Stimulated activated memory B cell treated with anti-CD40 and anti-IgM and Interleukin-4, amounts not matched to agents 10 μg/mL and 1 μg/mL and 100 μg/mL, for 72 hours (primary cell): ENCODE data around the gene MYO10.
A peak's percentile ranks its signal among the peaks of the same experiment; 100 is the strongest.
"Not testable (repeated sequence)": the region's sequence is repeated elsewhere in the genome, so short reads cannot be mapped to it uniquely, and the experiment has no call there.

Experiments used
- ATAC-seq: fragments of 150-1000 bp; cut with Tn5 transposase; 2 replicates; pipeline ENCODE4 v1.10.0; 2021
- H3K27ac Mint-ChIP-seq: one replicate; pipeline ENCODE4 v1.8.0; 2022; ENCODE audit warnings: mild to moderate bottlenecking, mixed read lengths
- H3K27me3 Mint-ChIP-seq: one replicate; pipeline ENCODE4 v1.8.0; 2022; ENCODE audit warnings: mixed read lengths
- H3K36me3 Mint-ChIP-seq: one replicate; pipeline ENCODE4 v1.8.0; 2022; ENCODE audit warnings: mixed read lengths
- H3K4me1 Mint-ChIP-seq: one replicate; pipeline ENCODE4 v1.8.0; 2022; ENCODE audit warnings: mixed read lengths
- H3K4me3 Mint-ChIP-seq: one replicate; pipeline ENCODE4 v1.8.0; 2022; ENCODE audit warnings: mild to moderate bottlenecking, moderate library complexity, mixed read lengths
- H3K9me3 Mint-ChIP-seq: one replicate; pipeline ENCODE4 v1.8.0; 2022; ENCODE audit warnings: mixed read lengths

The MYO10 gene

DNA sequence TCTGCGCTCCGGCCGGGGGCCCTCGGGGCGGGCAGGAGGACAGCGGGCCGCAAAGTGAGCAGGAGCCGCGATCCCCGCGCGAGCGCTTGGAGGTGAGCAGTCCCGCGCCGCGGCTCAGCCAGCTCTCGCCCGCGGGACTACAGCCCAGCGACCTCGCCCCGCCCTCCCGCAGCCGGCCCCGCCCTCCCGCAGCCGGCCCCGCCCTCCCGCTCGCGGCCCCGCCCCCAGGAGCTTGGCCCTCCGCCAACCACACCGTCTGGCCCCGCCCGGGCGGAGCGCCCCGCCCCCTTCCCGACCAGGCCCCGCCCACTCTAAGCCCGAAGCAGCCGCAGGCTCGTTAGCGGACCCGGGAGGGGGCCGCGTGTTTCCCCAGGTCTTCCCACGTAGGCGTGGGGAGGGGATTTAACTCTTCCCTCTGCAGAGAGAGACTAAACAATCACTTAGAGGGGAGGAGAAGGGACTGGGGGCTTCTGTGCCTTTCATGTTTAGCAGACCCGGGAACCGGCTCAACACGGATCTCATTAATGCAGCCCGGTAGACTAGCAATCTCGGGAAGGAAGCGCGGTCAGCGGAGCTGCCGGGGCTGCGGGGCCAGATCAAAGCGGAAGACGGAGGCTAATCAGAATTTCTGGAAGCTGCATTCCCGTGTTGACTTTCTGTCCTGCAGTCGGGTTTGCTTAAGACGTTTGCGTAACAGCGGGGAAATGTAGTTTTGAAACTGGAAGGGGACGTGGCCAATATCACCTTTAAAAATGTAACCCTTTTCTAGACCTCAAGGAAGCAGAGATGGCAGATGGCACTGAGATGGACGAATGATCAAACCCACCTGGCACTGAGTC lies at the start of gene MYO10:
TSS of gene MYO10 (minus strand) at position 139 of the 839 bp plus-strand sequence. CDS start 480 bp downstream, outside the sequence.
- peaks cover 22% of the 10 kb centered on the region for H3K4me1 Mint-ChIP-seq
- peaks cover 74% of the 10 kb centered on the region for H3K27me3 Mint-ChIP-seq
- H3K9me3 Mint-ChIP-seq = peaks cover 2% of the 10 kb centered on the region
- H3K36me3 Mint-ChIP-seq = no peaks in the 10 kb centered on the region
- peak within 1 kb of the TSS; percentile 74 for H3K4me3 Mint-ChIP-seq
- ATAC-seq = peak; percentile 67
- H3K27ac Mint-ChIP-seq = no peak within 1 kb of the TSS

DNA sequence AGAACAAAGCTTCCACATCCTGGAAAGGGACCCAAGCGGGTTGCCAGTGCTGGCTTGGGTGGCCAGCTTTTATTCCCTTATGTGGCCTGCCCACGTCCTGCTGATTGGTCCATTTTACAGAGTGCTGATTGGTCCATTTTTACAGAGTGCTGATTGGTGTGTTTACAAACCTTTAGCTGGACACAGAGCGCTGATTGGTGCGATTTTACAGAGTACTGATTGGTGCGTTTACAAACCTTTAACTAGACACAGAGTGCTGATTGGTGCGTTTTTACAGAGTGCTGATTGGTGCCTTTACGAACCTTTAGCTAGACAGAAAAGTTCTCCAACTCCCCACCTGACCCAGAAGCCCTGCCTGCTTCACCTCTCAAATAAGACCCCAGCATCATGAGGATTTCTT lies 49.2 kb upstream of the MYO10 start:
- not testable (repeated sequence) for ATAC-seq, H3K27me3 Mint-ChIP-seq, H3K36me3 Mint-ChIP-seq, H3K4me3 Mint-ChIP-seq, H3K9me3 Mint-ChIP-seq, H3K27ac Mint-ChIP-seq, H3K4me1 Mint-ChIP-seq

DNA sequence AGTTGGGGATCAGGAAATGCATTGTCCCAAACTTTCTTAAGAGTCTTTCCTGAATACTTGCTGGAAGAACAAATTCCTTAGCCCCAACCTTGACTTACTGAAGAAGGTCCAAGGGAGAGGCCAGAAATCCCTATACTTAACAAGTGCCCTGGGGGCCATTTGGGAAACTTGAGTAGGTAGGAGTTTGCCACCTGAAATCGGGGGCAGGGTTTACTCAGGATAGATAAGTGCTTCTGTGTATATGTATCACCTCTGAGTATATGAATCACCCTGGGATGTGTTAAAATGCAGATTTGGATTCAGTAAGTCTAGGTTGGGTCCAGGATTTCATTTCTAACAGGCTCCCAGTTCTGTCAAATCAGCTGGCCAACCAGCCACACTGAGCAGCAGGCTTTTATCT lies 47.9 kb upstream of the MYO10 start:
- H3K36me3 Mint-ChIP-seq = no peaks in the 10 kb centered on the region
- H3K27me3 Mint-ChIP-seq = no peaks in the 10 kb centered on the region
- H3K4me1 Mint-ChIP-seq = no peaks in the 10 kb centered on the region
- no peak for ATAC-seq
- H3K9me3 Mint-ChIP-seq = no peaks in the 10 kb centered on the region
- H3K4me3 Mint-ChIP-seq = no peak overlapping the region
- no peak overlapping the region for H3K27ac Mint-ChIP-seq

DNA sequence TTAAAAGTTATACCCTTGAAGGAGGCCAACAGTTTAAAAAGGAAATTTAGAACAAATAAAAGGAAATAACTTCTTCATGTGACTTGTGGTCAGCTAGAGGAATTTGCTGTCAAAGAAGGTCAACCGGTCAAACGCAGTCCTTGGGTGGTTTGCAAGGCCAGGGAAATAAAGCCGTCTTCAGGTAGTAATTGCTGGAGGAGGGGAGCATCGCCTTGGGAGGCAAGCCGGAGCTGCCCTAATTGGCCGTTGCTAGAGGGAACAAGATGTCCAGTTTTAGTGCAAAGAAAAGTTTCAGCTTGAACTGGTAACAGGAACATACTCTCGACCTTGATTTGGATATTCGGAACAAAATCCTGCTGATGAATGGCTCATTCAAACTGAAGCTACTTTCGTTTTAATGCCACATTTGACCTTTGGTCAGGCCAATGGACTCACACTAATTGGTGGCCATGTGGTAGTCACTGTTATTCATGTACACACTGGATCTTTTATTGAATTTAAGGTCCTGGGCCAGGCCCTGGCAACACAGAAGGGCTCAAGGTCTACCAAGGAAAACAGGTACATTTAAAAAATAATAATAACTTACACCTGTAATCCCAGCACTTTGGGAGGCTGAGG lies 47.0 kb upstream of the MYO10 start:
- no peaks in the 10 kb centered on the region for H3K4me1 Mint-ChIP-seq
- H3K4me3 Mint-ChIP-seq = no peak overlapping the region
- no peak overlapping the region for H3K27ac Mint-ChIP-seq
- no peaks in the 10 kb centered on the region for H3K9me3 Mint-ChIP-seq
- no peaks in the 10 kb centered on the region for H3K36me3 Mint-ChIP-seq
- no peaks in the 10 kb centered on the region for H3K27me3 Mint-ChIP-seq
- ATAC-seq = no peak

DNA sequence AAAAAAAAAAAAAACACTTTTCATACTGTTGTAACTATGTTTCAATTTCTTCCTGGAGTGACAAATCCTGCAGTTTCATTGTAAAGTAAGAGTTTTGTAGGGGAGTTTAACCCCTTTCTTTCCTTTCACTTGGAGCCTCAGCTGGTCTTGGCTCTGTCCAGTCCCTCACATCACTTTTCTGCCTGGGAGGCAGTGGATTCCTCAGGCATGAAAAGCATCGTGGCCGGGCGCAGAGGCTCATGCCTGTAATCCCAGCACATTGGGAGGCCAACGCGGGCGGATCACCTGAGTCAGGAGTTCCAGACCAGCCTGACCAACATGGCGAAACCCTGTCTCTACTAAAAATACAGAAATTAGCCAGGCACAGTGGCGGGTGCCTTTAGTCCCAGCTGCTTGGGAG lies 45.6 kb upstream of the MYO10 start:
- Mint-ChIP-seq H3K27me3 (no peaks in the 10 kb centered on the region), H3K4me1 (no peaks in the 10 kb centered on the region), H3K9me3 (no peaks in the 10 kb centered on the region), H3K36me3 (no peaks in the 10 kb centered on the region), H3K4me3 (no peak overlapping the region), H3K27ac (no peak overlapping the region)
- ATAC-seq = no peak

DNA sequence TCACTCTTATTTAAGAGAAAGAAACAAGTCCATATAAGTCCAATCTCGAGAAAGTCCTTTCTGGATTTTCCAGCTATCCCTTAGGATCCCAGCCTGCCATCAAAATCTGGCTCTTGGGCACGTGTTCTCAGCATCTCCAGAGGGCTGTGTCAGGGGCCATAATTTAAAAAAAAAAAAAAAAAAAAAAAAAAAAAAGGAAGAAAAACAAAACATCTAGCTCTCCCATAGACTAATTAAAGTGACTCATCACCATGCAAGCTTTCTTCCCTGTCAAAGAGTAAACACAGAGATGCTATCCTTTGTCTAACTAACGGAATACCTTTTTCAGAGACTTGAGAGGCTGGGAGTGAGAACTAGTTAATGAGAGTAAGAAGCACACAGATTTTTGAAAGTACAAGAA lies 44.9 kb upstream of the MYO10 start:
- H3K4me3 Mint-ChIP-seq = no peak overlapping the region
- no peaks in the 10 kb centered on the region for H3K27me3 Mint-ChIP-seq
- ATAC-seq = no peak
- no peak overlapping the region for H3K27ac Mint-ChIP-seq
- H3K36me3 Mint-ChIP-seq = no peaks in the 10 kb centered on the region
- H3K4me1 Mint-ChIP-seq = no peaks in the 10 kb centered on the region
- H3K9me3 Mint-ChIP-seq = no peaks in the 10 kb centered on the region

DNA sequence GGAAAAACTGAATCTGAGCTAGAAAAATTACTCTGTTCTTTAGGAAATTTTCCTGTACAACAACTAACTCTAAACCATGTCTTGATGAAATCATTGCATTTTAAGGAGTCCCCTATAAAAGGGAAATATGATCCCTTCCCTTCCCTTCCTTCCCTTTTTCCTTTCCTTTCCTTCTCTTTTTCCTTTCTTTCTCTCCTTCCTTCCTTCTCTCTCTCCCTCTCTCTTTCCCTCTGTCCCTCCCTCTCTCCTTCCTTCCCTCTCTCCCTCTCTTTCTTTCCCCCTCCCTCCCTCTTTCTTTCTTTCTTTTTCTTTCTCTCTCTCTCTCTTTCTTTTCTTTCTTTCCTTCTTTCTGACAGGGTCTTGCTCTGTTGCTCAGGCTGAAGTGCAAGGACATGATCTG lies 42.2 kb upstream of the MYO10 start:
- Mint-ChIP-seq H3K4me1 (no peaks in the 10 kb centered on the region), H3K9me3 (no peaks in the 10 kb centered on the region), H3K36me3 (no peaks in the 10 kb centered on the region), H3K27me3 (peaks cover 16% of the 10 kb centered on the region), H3K4me3 (no peak overlapping the region), H3K27ac (no peak overlapping the region)
- no peak for ATAC-seq

DNA sequence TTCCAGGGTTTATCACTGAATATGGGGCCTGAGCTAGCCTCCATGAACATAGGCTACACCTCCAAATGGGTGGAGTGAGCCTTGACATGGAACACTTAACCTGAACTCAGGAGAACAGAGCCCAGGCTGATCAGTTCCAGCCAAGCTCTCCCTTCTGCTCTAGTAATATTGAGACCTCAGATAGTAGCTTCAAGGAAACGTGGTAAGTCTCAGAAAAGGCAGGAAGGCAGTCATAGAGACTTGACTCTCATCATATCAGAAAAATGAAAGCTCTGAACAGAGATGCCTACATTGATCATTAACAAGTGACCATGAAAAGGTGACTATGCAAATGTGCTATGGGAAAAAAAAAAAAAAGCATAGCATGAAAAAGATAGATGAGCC lies 40.5 kb upstream of the MYO10 start:
- Mint-ChIP-seq H3K27ac (no peak overlapping the region), H3K4me1 (no peaks in the 10 kb centered on the region), H3K9me3 (no peaks in the 10 kb centered on the region), H3K4me3 (no peak overlapping the region), H3K36me3 (no peaks in the 10 kb centered on the region), H3K27me3 (peaks cover 18% of the 10 kb centered on the region)
- ATAC-seq = peak; percentile 61

DNA sequence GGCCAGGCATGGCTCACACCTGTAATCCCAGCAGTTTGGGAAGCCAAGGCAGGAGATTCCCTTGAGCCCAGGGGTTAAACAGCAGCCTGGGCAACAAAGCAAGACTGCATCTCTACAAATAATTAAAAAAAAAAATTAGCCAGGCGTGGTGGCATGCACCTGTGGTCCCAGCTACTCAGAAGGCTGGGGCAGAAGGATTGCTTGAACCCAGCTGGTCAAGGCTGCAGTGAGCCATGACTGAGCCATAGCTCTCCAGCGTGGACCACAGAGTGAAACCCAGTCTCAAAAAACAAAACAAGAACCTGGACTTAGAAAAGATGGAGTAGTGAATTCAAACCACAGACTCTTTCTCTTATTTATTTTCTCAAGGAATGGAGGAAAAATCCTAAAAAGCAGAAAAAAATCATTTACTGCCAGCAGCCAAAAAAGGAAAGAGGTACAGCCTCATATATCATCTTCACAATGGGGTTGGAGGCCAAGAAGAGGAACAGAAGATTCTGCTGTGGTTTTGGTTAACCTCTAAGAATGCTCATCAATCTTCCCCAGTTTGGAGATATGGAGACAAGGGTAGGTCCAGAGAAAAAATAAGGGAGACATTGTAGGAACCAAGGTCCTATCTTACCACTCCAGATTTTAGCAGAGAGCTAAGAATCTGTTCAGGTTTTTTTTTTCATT lies 40.0 kb upstream of the MYO10 start:
- Mint-ChIP-seq H3K4me1 (no peaks in the 10 kb centered on the region), H3K27ac (no peak overlapping the region), H3K27me3 (peaks cover 18% of the 10 kb centered on the region), H3K9me3 (no peaks in the 10 kb centered on the region), H3K36me3 (no peaks in the 10 kb centered on the region), H3K4me3 (no peak overlapping the region)
- ATAC-seq = peak; percentile 55

DNA sequence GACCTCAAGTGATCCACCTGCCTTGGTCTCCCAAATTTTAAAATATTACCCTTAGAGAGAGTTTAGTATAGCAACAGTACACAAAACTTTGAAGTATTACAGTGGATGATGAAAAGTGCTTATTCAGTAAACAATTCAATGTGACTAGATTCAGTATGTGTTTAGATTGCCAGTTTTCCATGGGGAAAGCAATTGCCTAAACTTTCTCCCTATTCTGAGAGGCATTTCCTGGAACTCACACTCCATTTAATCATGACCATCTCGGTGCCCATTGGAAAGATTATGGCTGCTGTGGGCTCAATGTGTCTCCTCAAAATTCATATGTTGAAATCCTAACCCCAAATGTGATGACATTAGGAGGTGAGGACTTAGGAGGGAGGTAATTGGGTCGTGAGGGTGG lies 38.9 kb upstream of the MYO10 start:
- Mint-ChIP-seq H3K4me3 (no peak overlapping the region), H3K4me1 (no peaks in the 10 kb centered on the region), H3K27me3 (peaks cover 18% of the 10 kb centered on the region), H3K27ac (no peak overlapping the region), H3K36me3 (no peaks in the 10 kb centered on the region), H3K9me3 (no peaks in the 10 kb centered on the region)
- ATAC-seq = no peak

DNA sequence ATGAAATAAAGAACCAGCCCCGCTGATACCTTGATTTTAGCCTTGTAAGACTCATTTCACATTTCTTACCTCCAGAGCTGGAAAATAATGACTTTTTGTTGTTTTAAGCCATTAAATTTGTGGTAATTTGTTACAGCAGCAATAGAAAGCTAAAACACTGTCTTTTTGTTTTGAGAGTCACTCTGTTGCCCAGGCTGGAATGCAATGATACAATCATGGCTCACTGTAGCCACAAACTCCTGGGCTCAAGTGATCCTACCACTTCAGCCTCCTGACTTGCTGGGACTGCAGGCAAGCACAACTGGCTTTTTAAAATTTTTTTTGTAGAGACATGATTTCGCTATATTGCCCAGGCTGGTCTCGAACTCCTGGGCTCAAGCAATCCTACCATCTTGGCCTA lies 34.7 kb upstream of the MYO10 start:
- no peak overlapping the region for H3K27ac Mint-ChIP-seq
- H3K9me3 Mint-ChIP-seq = no peaks in the 10 kb centered on the region
- ATAC-seq = no peak
- no peak overlapping the region for H3K4me3 Mint-ChIP-seq
- no peaks in the 10 kb centered on the region for H3K36me3 Mint-ChIP-seq
- no peaks in the 10 kb centered on the region for H3K4me1 Mint-ChIP-seq
- H3K27me3 Mint-ChIP-seq = peaks cover 18% of the 10 kb centered on the region

DNA sequence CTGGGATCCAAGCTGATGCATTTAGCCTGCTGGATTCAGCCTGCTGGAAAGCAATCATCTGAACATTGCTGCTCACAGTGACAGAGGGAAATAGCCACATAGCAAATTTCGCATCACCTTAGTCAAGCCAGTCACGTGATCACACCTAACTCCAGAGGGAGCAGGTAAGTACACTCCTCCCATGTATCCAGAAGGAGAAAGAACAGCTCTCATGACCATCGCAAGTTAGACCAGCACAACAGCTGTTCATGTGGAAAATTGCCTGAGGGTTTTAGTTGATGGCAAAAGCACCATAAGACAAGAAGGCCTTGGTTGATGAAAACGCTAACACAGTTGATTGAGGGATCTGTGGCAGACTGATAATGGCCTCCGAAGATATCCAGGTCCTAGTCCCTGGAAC lies 34.2 kb upstream of the MYO10 start:
- Mint-ChIP-seq H3K27ac (no peak overlapping the region), H3K9me3 (no peaks in the 10 kb centered on the region), H3K4me1 (no peaks in the 10 kb centered on the region), H3K27me3 (peaks cover 18% of the 10 kb centered on the region), H3K36me3 (no peaks in the 10 kb centered on the region), H3K4me3 (no peak overlapping the region)
- ATAC-seq = no peak

DNA sequence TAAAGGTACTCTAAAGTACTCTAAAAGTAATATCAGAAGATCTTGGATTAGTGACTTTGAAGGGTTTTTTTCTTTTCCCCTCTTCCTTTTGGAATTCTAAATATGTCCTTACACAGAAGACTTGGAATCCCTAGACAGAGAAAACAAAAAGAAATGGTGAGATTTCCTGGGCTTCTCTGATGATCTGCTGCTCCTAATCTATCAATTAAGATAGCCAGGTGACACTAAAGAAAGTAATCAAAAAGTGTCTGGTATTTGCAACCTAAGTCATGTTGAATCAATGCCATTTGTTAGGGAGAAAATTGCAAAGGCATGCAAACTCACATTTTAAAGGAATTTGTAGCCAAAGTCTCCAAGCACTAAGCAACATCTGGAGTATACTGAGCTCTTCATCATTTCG lies 29.5 kb upstream of the MYO10 start:
- H3K27me3 Mint-ChIP-seq = no peaks in the 10 kb centered on the region
- no peaks in the 10 kb centered on the region for H3K9me3 Mint-ChIP-seq
- no peak overlapping the region for H3K4me3 Mint-ChIP-seq
- no peak overlapping the region for H3K27ac Mint-ChIP-seq
- ATAC-seq = no peak
- H3K4me1 Mint-ChIP-seq = no peaks in the 10 kb centered on the region
- no peaks in the 10 kb centered on the region for H3K36me3 Mint-ChIP-seq

DNA sequence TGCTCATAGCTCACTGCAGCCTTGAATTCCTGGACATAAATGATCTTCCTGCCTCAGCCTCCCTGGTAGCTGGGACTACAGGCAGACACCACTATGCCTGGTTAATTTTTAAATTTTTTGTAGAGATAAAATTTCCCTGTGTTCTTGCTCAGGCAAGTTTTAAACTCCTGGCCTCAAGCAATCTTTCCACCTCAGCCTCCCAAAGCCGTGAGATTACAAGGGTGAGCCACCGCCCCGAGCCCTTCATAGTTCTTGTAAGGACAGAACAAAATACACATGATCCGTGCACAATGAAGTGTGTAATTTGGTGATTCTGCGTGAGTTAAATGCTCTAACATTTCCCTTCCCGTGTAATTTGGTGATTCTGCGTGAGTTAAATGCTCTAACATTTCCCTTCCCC lies 27.7 kb upstream of the MYO10 start:
- no peaks in the 10 kb centered on the region for H3K4me1 Mint-ChIP-seq
- H3K27ac Mint-ChIP-seq = no peak overlapping the region
- no peak for ATAC-seq
- H3K4me3 Mint-ChIP-seq = no peak overlapping the region
- H3K9me3 Mint-ChIP-seq = no peaks in the 10 kb centered on the region
- no peaks in the 10 kb centered on the region for H3K36me3 Mint-ChIP-seq
- H3K27me3 Mint-ChIP-seq = no peaks in the 10 kb centered on the region

DNA sequence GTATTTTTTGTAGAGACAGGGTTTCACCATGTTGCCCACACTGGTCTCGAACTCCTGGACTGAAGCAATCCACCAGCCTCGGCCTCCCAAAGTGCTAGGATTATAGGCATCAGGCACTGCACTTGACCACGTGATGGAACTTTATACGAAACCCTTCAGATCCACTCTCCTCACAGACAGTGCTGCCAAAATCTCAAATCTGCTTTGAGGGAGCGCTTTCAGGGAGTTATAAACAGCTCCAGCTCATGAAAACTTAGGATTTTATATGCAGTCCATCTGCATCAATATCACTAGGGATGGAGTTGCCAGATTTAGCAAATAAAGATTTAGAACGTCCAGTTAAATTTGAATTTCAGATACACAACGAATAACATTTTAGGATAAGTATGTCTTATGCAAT lies 25.0 kb upstream of the MYO10 start:
- no peak overlapping the region for H3K27ac Mint-ChIP-seq

More for the DNA sequence above, 25.0 kb upstream of the MYO10 start:
- Mint-ChIP-seq H3K9me3 (peaks cover 6% of the 10 kb centered on the region), H3K4me1 (no peaks in the 10 kb centered on the region), H3K4me3 (no peak overlapping the region), H3K27me3 (no peaks in the 10 kb centered on the region), H3K36me3 (no peaks in the 10 kb centered on the region)
- no peak for ATAC-seq
